ACHN (cell line): ENCODE data around the gene UPK3A.
A peak's percentile ranks its signal among the peaks of the same experiment; 100 is the strongest.
"Not testable (repeated sequence)": the region's sequence is repeated elsewhere in the genome, so short reads cannot be mapped to it uniquely, and the experiment has no call there.

ENCODE experiments used
- DNase-seq: peaks from one replicate; pipeline ENCODE4 v3.0.0-alpha.2; 2015
- in situ Hi-C: cut with HindIII; loops from 2 replicates; pipeline ENCODE4 v1.10.0; 2017; ENCODE audit warnings: low sequenced_read_pairs, low pct_ligation_motif_present, low pct_unique_long_range_greater_than_20kb

UPK3A gene

DNA sequence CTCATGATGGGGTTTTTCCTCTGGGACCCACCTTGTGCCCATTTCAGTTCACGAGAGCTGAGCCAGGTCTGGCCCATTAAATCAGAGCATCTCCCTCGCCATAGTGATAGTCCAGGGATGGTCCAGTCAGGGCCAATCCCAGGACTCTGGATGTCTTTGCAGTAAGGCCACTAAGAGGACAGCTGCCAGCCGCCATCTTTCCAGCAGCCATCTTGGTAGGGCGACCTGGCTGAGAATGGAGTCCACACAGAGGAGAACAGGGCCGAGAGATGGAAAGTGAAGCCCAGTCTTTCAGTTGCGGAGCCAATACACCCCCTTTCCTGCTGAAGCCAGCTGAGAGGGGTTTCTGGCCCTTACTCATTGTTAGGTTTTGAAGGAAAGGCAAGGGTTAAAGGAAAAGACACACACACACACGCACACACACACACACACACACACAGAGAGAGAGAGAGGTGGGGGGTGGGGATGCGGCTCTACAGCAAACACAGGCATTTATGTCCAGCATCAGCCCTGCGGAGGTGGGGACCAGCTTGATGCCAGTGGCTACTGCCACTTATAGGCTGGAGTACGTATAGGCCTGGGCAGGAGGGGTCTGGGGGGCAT lies 31.6 kb upstream of the UPK3A start:
- in situ Hi-C loops, result no loop called here

DNA sequence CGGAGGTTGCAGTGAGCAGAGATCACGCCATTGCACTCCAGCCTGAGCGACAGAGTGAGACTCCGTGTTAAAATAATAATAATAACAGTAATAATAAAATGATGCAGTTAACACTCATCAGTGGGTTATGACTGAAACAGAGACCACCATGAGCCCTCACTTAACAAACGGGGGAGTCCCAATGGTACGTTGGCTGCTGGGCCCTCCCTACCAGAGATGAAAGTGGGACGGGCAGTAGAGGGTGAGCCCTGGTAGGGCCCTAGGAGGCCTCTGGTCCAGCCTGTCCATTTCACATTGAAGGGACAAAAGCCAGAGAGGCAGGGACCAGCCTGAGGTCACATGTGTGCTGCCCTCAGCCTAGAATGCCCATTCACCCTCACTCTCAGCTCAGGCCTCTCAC lies 30.4 kb upstream of the UPK3A start:
- DNase-seq, result no peak
- in situ Hi-C loops, result no loop called here

More for the DNA sequence above, 31.6 kb upstream of the UPK3A start:
- DNase-seq, result no peak

DNA sequence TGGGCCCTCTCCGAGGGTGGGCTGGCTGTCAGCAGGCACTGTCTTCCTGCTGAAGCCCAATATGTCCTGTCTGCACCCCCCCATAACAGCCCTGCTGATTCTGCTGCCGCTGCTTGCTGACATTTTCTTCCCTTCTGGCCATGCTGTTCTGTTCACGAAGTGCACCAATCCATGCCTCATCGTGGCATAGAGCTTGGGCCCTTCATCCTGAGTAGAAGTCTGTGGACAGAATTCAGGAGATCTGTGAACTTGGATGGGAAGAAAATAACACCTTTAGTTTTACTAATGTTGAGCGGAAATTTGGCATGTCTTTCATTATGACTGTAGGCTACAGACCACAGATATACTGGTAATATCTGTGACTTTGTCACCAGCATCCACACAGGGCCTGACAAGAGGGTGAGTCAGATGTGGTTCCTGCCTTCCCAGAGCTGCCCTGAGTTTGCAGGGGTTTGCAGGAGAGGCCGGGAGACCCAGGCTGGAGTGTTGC lies 29.9 kb upstream of the UPK3A start:
- in situ Hi-C loops, result no loop called here
- DNase-seq, result no peak

DNA sequence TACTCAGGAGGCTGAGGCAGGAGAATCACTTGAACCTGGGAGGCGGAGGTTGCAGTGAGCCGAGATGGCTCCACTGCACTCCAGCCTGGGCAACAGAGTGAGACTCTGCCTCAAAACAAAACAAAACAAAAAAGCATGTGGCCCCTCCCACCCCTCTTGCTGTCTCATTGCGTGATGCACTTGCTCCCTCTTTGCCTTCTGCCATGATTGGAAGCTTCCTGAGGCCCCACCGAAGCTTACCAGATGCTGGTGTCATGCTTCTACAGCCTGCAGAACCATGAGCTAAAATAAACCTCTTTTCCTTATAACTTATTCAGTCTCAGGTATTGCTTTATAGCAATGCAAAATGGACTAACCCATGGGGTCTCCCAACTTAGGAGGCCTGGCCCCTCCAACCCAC lies 26.8 kb upstream of the UPK3A start:
- in situ Hi-C loops, result not testable (repeated sequence)

DNA sequence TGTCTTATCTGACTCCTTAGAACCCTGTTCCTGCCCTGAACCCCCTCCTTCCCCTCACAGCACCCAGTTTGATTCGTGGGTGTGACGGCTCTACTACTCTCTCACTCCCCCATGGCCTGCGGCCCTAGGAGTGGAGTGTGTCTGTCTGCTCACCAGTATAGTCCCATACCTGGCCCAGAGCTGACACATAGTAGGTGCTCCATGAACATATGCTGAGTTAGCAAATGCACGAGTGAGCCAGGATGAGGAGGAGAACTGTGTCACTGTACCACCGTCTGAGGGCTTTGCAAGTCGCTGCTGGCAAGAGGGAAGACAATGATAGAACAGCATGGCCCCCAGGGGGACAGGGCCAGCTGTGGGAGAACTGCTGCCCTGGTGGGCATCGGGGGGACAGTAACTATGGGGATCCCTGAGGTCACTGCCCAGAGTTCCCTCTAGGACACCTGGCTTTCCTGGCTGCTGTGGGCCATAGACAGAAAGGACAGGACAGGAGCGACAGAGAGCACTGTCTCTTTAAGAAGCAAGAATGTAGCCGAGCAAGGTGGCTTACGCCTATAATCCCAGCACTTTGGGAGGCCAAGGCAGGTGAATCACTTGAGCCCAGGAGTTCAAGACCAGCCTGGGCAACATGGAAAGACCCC lies 24.9 kb upstream of the UPK3A start:
- no peak for DNase-seq
- in situ Hi-C loops, result no loop called here

More for the DNA sequence above, 26.8 kb upstream of the UPK3A start:
- DNase-seq, result not testable (repeated sequence)

DNA sequence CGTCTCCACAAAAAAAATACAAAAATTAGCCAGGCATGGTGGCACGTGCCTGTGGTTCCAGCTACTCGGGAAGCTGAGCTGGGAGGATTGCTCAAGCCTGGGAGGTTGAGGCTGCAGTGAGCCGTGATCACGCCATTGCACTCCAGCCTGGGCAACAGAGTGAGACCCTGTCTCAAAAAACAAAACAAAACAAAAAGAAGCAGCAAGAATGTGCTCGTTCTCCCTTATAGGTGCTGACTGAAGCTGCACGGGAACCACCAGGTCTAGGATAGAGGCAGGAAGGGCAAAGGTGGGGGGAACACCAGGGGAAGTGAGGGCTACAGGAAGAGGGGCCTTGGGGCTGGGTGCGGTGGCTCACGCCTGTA lies 24.4 kb upstream of the UPK3A start:
- in situ Hi-C loops, DNase-seq: not testable (repeated sequence)

DNA sequence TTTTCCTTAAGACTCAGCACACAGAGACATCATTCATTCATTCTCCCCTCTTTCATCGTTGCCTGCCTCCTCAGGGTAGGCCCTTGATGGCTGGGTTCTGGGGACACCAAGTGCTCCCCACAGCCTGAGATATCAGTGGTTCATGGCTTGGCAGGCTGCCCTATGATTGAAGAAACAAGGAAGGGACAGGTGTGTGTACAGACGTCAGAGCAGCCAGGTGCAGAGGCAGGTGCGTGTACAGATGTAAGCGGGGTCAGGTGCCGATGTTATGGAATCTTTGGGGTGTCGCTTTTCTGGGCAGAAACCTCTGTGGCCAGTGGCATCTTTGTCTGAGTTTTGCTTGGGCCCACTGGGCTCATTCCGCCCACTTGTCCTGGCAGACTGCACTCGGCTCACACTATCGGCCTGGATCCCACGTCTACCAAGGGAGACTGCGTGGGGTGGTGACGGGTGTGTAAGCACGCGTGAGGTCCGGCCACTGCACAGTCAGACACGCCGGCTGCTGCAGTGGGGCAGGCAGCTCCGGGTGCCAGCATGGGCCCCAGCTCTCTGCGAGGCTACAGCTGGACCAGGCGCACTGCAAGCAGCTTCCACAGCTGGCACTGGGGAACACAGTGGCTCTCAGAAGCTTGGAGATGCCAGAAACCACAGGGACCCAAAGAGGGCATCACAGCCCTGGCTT lies 23.2 kb upstream of the UPK3A start:
- in situ Hi-C loops, result no loop called here
- no peak for DNase-seq

DNA sequence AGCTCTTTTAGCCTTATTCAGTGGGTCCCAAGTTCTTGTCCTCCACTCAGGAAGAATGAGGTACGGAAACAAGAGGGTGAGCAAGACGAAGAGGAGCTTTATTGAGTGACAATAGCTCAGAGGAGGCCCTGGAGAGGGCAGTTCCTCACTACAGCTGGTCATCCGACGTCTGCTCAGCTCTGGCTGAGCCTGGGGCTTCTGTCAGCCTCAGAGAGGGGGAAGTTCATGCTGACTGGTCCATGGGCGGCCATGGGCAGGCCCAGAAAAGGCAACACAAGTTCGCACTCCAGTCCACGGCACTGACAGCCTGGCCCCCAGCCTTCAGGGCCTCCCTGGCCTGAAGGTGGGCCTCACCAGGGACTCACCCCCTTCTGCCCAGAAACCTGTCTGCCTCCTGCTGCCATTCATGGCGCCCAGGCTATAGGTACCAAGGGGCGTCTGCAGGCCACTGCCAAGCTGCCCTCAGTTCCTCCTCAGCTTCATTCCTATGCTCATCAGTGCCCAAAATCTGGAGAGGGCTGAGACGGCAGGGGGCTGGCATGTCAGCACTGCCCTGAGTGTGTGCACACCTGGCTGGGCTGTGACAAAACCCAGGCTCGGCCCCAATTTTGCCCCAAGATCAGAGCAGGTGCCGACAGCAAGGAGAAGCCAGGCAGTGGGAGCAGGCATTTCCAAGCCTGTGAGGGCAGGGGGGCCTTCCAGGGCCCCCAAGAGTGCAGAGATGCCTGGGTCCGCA lies 22.4 kb upstream of the UPK3A start:
- no peak for DNase-seq
- in situ Hi-C loops, result no loop called here

DNA sequence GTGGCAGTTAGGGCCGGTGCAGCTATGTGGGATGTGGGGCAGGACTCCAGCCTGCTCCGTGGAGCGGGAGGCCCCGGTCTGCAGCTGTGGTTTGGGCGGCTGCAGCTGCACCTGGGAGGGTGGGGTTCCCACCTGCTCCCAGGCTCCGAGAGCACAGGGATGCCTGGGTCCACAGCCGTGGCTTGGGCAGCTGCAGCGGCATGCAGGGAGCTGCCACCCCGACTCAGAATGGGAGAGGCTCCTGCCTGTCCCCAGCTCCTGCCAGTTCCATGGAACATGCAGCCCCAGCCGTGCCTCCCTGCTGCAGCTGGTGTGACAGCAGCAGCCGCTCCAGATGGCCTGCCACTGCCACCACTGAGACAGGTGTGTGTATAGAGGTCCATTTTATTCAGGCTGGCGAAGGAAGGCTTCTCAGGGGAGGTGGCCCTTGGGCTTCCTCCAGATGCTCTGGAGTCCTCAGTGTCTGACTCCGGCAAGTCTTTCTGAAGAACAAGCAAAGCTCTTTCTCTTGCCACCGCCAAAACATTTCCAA lies 21.8 kb upstream of the UPK3A start:
- DNase-seq, result no peak
- in situ Hi-C loops, result no loop called here

DNA sequence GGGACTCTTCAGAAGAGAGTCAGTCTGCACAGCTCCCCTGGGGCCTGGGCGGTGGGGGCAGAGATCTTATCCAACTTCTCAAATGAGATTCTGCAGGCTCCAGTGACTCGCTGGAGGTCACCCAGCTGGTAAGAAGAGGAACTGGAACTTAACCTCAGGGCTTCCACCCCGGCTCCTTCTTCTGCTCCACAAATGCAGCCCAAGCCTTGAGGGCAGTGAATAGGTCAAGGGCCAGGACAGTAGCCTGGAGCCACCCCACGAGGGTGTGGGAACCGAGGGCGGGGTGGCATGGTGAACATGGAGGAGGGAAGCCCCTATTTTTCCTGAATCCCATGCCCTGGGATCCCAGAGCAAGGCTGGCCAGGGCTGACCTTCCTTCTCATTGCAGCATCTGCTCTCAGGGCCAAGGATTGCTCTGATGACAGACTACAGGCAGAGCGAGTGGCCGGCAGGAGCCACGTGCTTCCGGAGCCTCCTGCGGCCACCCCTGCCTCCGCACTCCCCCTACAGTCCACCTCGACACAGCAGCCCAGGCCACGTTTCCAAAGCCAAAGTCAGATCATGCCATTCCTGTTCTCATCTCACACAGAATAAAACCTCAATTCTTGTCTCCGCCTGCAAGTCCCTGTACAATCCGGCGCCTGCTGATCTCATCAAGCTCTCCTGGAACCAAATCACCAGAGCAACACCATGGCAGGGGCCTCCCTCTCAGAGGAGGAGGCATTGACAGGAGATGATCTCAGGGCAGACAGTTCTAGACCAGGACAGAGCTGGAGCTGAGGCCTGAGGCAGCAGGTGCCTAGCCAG lies 21.1 kb upstream of the UPK3A start:
- DNase-seq, result peak; percentile 63
- in situ Hi-C loops, result no loop called here

DNA sequence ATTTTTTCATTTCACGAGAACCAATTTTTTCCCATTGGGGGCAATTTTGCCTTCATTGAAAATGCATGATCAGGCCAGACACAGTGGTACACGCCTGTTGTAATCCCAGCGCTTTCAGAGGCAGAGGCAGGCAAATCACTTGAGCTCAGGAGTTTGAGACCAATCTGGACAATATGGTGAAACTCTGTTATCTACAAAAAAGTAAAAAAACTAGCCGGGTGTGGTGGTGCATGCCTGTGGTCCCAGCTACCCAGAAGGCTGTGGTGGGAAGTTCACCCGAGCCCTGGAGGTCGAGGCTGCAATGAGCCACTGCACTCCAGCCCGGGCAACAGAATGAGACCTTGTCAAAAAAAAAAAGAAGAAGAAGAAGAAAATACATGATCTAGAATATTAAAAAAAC lies 19.2 kb upstream of the UPK3A start:
- in situ Hi-C loops, result no loop called here
- no peak for DNase-seq

DNA sequence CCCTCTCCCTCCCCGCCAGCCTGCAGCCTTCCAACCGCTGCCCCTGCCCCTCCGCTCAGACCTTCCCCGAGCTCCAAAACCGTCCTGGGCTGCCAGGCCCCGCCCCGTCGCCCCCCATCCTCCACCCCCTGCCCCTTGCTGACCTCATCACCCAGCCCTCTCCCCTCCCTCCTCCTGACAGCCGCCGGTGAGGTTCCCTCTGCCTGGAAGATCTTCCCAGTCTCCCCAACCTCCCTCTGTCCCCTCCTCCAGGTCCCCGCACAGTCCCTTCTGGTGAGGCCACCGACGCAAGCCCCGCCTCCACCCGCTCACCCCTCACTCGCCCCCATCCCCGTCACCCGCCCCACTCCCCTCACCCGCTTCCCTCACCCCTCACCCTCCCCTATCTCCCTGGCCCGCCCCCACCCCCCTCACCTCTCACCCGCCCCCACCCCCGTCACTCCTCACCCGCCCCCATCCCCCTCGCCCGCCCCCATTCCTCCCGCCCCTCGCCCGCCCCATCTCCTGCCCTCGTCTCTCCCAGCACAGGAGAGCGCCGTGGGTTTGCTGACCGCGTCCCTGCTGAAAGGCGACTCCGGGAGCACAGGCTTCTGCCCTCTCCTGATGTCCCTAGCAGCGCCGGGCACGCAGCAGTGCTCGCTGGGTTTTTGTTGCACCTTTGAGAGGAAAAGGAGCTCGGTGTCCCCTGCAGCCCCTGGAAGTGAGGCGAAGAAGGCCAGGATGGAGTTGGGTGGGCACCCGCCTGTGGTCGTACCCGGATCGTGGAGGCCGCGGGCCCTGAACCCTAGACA lies 16.4 kb upstream of the UPK3A start:
- peak; percentile 35 for DNase-seq
- in situ Hi-C loops, result no loop called here

DNA sequence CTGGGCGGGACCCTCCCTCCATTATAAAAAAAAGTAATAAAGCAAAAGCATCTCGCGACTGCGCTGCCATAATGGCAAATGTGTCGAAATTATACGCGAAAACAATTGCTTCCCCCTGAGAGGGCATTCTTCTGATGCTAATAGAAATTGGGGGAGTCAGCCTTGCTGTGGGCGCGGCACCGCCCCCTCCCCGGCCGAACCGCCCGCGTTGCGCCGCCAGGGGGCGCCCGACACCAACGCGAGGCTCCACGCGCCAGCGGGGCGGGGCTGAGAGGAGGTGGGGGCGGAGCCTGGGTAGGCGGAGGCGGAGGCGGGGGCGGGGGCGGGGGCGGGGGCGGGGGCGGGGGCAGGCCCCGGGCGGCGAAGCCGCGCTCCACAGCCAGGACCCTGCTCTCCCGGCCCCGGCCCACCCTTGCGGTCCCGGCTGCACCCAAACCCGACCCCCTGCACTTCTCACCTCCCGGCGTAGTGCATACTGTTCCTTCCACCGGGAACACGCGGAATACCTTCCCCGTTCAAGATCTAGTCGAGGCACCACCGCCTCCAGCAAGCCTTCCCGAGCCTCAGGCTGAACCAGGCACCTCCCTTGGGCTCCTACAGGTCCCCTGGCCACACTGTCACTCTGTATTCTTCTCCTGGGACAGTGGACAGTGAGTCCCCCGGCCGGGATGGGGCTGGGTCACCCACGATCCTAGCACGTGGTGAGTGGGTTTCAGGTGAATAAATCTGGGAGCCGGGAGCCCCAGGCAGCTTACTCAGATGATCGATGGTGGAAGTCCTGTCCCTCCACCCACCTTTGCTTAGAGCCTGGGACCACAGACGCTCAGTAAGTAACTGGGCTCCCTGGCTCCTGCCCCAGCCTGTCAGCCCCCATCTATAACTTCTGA lies 15.5 kb upstream of the UPK3A start:
- peak; percentile 72 for DNase-seq
- in situ Hi-C loops, result no loop called here

DNA sequence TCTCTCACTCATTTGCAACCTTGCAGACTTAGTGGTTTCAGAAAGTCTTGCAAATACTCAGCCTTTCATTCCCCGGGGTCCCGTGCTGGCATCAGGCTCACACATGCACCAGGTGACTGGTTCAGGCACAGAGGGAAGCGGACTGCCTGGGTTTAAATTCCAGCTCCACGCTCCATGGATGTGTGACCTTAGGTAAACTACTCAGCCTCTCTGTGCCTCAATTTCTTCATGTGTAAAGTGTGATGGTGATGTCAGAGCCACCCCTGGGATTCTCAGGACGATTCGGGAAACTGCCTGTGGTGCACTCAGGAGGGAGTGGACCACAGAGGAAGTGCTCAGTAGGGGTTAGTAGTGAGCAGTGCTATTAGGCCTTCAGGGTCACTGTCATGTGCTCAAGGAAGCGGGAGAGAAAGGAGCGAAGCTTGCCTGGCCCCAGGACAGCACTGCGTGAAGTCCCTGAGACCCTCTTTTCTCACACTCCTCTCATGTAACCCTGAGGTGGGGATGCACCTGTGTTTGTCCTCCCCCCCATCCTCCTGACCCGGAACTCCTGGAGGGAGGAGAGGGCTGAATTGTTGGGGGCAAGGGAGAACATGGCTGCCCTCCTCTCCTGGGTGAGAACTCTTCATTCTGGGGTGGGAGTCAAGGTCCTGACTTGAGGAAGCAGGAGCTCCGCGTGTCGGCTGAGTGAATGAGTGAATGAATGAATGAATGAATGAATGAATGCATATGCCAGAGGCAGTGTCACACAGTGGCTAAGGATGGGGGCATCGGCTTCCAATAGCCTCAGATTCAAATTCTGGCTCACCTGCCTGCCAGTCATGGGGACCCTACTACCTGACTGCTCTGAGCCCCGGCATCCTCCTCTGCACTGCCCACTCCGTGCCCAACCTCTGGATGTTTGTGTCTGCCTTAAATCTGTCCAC lies 14.4 kb upstream of the UPK3A start:
- no peak for DNase-seq
- in situ Hi-C loops, result no loop called here

DNA sequence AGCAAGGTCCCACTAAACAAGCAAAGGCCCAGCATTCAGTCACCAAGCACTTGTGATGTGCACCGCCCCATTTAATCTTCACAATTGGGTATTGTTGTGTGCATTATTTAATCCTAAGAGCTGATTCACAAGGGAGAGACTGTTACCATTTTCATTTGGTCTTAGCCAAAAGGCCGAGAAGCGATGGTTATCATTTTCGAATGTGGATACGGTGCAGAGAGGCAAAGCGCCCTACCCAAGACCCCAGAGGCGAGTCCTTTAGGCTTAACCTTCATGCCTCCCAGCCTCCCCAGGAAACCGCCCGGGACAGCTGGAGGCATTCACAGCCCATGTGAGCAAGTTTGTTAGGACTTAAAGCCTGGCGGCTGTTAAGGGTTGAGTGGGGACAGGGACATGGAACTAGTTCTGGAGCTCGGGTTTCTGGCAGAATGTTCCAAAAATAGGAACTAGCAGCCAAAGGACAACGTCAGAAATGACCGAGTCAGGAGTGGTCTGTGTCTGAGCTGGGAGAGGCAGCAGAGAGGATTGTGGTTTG lies 13.0 kb upstream of the UPK3A start:
- in situ Hi-C loops, result no loop called here
- DNase-seq, result no peak
